ENCODE data around the gene KLHDC4. TPM values are rescaled to one million over a fixed set of nuclear protein-coding genes. Genes with fewer than 3 reads are reported as not detected.
"Not testable (repeated sequence)": the region's sequence is repeated elsewhere in the genome, so short reads cannot be mapped to it uniquely, and the experiment has no call there.

Gene KLHDC4
- total RNA-seq, 2 experiments from 2014 or later: 147 to 233 TPM

GRCh38 chr16:87812200-87812656 lies 46.4 kb upstream of the KLHDC4 start:
- BruUV-seq (replicated peaks): no TSS peak
- H3K9me2 ChIP-seq (ENCODE audit: insufficient read depth, low read length): no peaks in the 10 kb centered on the region
- ChIA-PET POLR2A (interaction anchor here (1.4 to 3.0 kb wide), 3 partner anchors 33 to 54 kb away, joined by 3 to 12 read pairs (median 7); no protein-coding TSS in a partner anchor), CTCF (ENCODE audit: unreplicated experiment) (interaction anchor here (1.0 kb wide), 1 partner anchor 34 kb away, joined by 7 read pairs; no protein-coding TSS in a partner anchor)
- TF ChIP-seq EZH2phosphoT487 (IDR thresholded peaks at IDR 0.05; ENCODE audit: borderline replicate concordance, low read depth, low read length) (no peak), CTCF (conservative IDR thresholded peaks at IDR 0.05; ENCODE audit: low read length) (no peak)
- H3K36me3 ChIP-seq (ENCODE audit: insufficient read depth, low read length): no peaks in the 10 kb centered on the region
- no peaks in the 10 kb centered on the region; the same call in 1 of the 2 replicates for H3K79me2 ChIP-seq (ENCODE audit: insufficient read depth, low read depth, low read length)
- H3K27ac ChIP-seq (ENCODE audit: low read depth, low read length, poor library complexity, severe bottlenecking): peak overlapping the region; percentile 97
- DNase-seq (ENCODE audit: low spot score): no peak
- no peak overlapping the region for H3K4me3 ChIP-seq (ENCODE audit: low read depth, low read length, poor library complexity, severe bottlenecking)
- intact Hi-C loops (cut with micrococcal nuclease; ENCODE audit: unreplicated experiment): no loop called here
- H3K9me3 ChIP-seq (ENCODE audit: low read length): peaks cover 6% of the 10 kb centered on the region; the same call in 1 of the 2 replicates
- peak overlapping the region; percentile 52; the same call in 1 of the 2 replicates for H2AFZ ChIP-seq (ENCODE audit: low read length)
- peaks cover 55% of the 10 kb centered on the region for H3K4me1 ChIP-seq (ENCODE audit: insufficient read depth, low read length, poor library complexity, severe bottlenecking)
- peak overlapping the region; percentile 69 for H3K4me2 ChIP-seq (ENCODE audit: low read length)
- no peaks in the 10 kb centered on the region for H4K20me1 ChIP-seq (ENCODE audit: insufficient read depth, low read length)

GRCh38 chr16:87811454-87811853 lies 45.7 kb upstream of the KLHDC4 start:
- Histone ChIP-seq H3K4me2 (ENCODE audit: low read length) (peak overlapping the region; percentile 69), H3K4me1 (ENCODE audit: insufficient read depth, low read length, poor library complexity, severe bottlenecking) (peaks cover 62% of the 10 kb centered on the region), H3K4me3 (ENCODE audit: low read depth, low read length, poor library complexity, severe bottlenecking) (peak overlapping the region; percentile 51), H3K27ac (ENCODE audit: low read depth, low read length, poor library complexity, severe bottlenecking) (peak overlapping the region; percentile 97), H2AFZ (ENCODE audit: low read length) (peak overlapping the region; percentile 52; the same call in 1 of the 2 replicates)
- BruUV-seq (replicated peaks); H4K20me1 ChIP-seq (ENCODE audit: insufficient read depth, low read length); H3K79me2 ChIP-seq (ENCODE audit: insufficient read depth, low read depth, low read length); DNase-seq (ENCODE audit: low spot score); H3K9me3 ChIP-seq (ENCODE audit: low read length); H3K36me3 ChIP-seq (ENCODE audit: insufficient read depth, low read length); H3K9me2 ChIP-seq (ENCODE audit: insufficient read depth, low read length): not testable (repeated sequence)
- ChIA-PET POLR2A (interaction anchor here (0.6 to 3.0 kb wide), 3 partner anchors 31 to 39 kb away, joined by 3 to 12 read pairs (median 7); no protein-coding TSS in a partner anchor), CTCF (ENCODE audit: unreplicated experiment) (interaction anchor here (1.0 kb wide), 1 partner anchor 33 kb away, joined by 7 read pairs; no protein-coding TSS in a partner anchor)
- intact Hi-C loops (cut with micrococcal nuclease; ENCODE audit: unreplicated experiment): loop anchor here (2.0 kb wide), 1 partner anchor 59 kb away; no protein-coding TSS in a partner anchor

- ChIA-PET CTCF (ENCODE audit: unreplicated experiment) (interaction anchor here (1.7 kb wide), 1 partner anchor 30 kb away, joined by 5 read pairs; no protein-coding TSS in a partner anchor), POLR2A (interaction anchor here (1.3 to 10.1 kb wide), 4 partner anchors 19 to 41 kb away, joined by 4 to 128 read pairs (median 8); no protein-coding TSS in a partner anchor)
- DNase-seq (ENCODE audit: low spot score): peak; percentile 84
- Histone ChIP-seq H3K9me2 (ENCODE audit: insufficient read depth, low read length) (no peaks in the 10 kb centered on the region), H3K4me2 (ENCODE audit: low read length) (peak overlapping the region; percentile 69), H3K27ac (ENCODE audit: low read depth, low read length, poor library complexity, severe bottlenecking) (peak overlapping the region; percentile 97), H4K20me1 (ENCODE audit: insufficient read depth, low read length) (no peaks in the 10 kb centered on the region), H3K9me3 (ENCODE audit: low read length) (no peaks in the 10 kb centered on the region), H3K79me2 (ENCODE audit: insufficient read depth, low read depth, low read length) (no peaks in the 10 kb centered on the region; the same call in 1 of the 2 replicates), H3K4me3 (ENCODE audit: low read depth, low read length, poor library complexity, severe bottlenecking) (peak overlapping the region; percentile 51), H2AFZ (ENCODE audit: low read length) (no peak overlapping the region; the same call in 1 of the 2 replicates), H3K4me1 (ENCODE audit: insufficient read depth, low read length, poor library complexity, severe bottlenecking) (peaks cover 84% of the 10 kb centered on the region), H3K36me3 (ENCODE audit: insufficient read depth, low read length) (no peaks in the 10 kb centered on the region)
- TF ChIP-seq EZH2phosphoT487 (IDR thresholded peaks at IDR 0.05; ENCODE audit: borderline replicate concordance, low read depth, low read length) (no peak), CTCF (conservative IDR thresholded peaks at IDR 0.05; ENCODE audit: low read length) (no peak)
- TSS peak; percentile 81 for BruUV-seq (replicated peaks)
- intact Hi-C loops (cut with micrococcal nuclease; ENCODE audit: unreplicated experiment): loop anchor here (1.0 kb wide), 1 partner anchor 107 kb away; no protein-coding TSS in a partner anchor
These were observed 43.5 kb upstream of the KLHDC4 start for GRCh38 chr16:87809150-87809902.

Data from OCI-LY7 (cell line).